GM18520 (cell line): ENCODE results near the gene YOD1.

Source experiments
- ATAC-seq: cut with Tn5 transposase; IDR thresholded peaks from one replicate; pipeline ENCODE4 v1.9.1; 2021; ENCODE audit not compliant: unreplicated experiment

The YOD1 gene

GRCh38 chr1:207028884-207029650 lies 21.9 kb downstream of the YOD1 start:
- ATAC-seq: no peak

- no peak for ATAC-seq
Measured at GRCh38 chr1:207027921-207028320, 23.1 kb downstream of the YOD1 start.

- no peak for ATAC-seq
Measured at GRCh38 chr1:207027206-207027777, 23.7 kb downstream of the YOD1 start.

- no peak for ATAC-seq
Measured at GRCh38 chr1:207026104-207026534, 24.9 kb downstream of the YOD1 start.

GRCh38 chr1:207025146-207025880 lies 25.7 kb downstream of the YOD1 start:
- no peak for ATAC-seq

GRCh38 chr1:207024202-207025145 lies 26.5 kb downstream of the YOD1 start:
- no peak for ATAC-seq

GRCh38 chr1:207022996-207023679 lies 27.9 kb downstream of the YOD1 start:
- no peak for ATAC-seq

GRCh38 chr1:207021876-207022596 lies 29.0 kb downstream of the YOD1 start:
- no peak for ATAC-seq

- no peak for ATAC-seq
Measured at GRCh38 chr1:207021139-207021861, 29.7 kb downstream of the YOD1 start.

- ATAC-seq: no peak
Measured at GRCh38 chr1:207020709-207021107, 30.3 kb downstream of the YOD1 start.

- ATAC-seq: no peak
Measured at GRCh38 chr1:207020065-207020708, 30.8 kb downstream of the YOD1 start.

- no peak for ATAC-seq
Measured at GRCh38 chr1:207019661-207020060, 31.3 kb downstream of the YOD1 start.

- no peak for ATAC-seq
Measured at GRCh38 chr1:207019161-207019560, 31.8 kb downstream of the YOD1 start.

- no peak for ATAC-seq
Measured at GRCh38 chr1:207018707-207019106, 32.3 kb downstream of the YOD1 start.

- no peak for ATAC-seq
Measured at GRCh38 chr1:207017615-207018559, 33.1 kb downstream of the YOD1 start.

GRCh38 chr1:207015791-207016190 lies 35.2 kb downstream of the YOD1 start:
- no peak for ATAC-seq

GRCh38 chr1:207014728-207015127 lies 36.3 kb downstream of the YOD1 start:
- ATAC-seq: no peak
